Naive B cell (primary cell): Measurements from ENCODE around the gene ATP6V0D1. TPM values are rescaled to one million over a fixed set of nuclear protein-coding genes. Genes with fewer than 3 reads are reported as not detected.
A peak's percentile ranks its signal among the peaks of the same experiment; 100 is the strongest.
"Not testable (repeated sequence)": the region's sequence is repeated elsewhere in the genome, so short reads cannot be mapped to it uniquely, and the experiment has no call there.

Experiments used
- ATAC-seq, 2 donors: fragments of 150-1000 bp; cut with Tn5 transposase; 2 replicates each; pipeline ENCODE4 v1.10.0; 2021; ENCODE audit warnings: low read depth in 2 of 2, mild to moderate bottlenecking in 2 of 2, moderate library complexity in 2 of 2
- DNase-seq: peaks from one replicate; pipeline ENCODE4 v3.0.0; 2022
- H3K27ac Mint-ChIP-seq, 6 donors: one replicate each; pipeline ENCODE4 v1.8.0; 2020 to 2022; ENCODE audit warnings: mild to moderate bottlenecking in 6 of 6, mixed read lengths in 6 of 6, moderate library complexity in 5 of 6, inconsistent platforms in 2 of 6
- H3K27me3 Mint-ChIP-seq, 3 donors: one replicate each; pipeline ENCODE4 v1.8.0; 2021 to 2022; ENCODE audit warnings: mixed read lengths in 3 of 3, mild to moderate bottlenecking in 1 of 3
- H3K36me3 Mint-ChIP-seq, 2 donors: one replicate each; pipeline ENCODE4 v1.8.0; 2020 to 2022; ENCODE audit warnings: mixed read lengths in 2 of 2, inconsistent platforms in 1 of 2, mild to moderate bottlenecking in 1 of 2
- H3K4me1 Mint-ChIP-seq, 3 donors: one replicate each; pipeline ENCODE4 v1.8.0; 2020 to 2022; ENCODE audit warnings: mixed read lengths in 3 of 3, inconsistent platforms in 1 of 3, mild to moderate bottlenecking in 1 of 3, moderate library complexity in 1 of 3
- H3K4me3 Mint-ChIP-seq, 8 donors: one replicate each; pipeline ENCODE4 v1.8.0; 2020 to 2022; ENCODE audit warnings: mild to moderate bottlenecking in 8 of 8, mixed read lengths in 8 of 8, moderate library complexity in 8 of 8, inconsistent platforms in 2 of 8
- H3K9me3 Mint-ChIP-seq, 7 donors: one replicate each; pipeline ENCODE4 v1.8.0; 2020 to 2022; ENCODE audit warnings: mixed read lengths in 7 of 7, mild to moderate bottlenecking in 5 of 7, inconsistent platforms in 2 of 7, moderate library complexity in 1 of 7
- polyA plus RNA-seq, 6 donors: library from polyadenylated mRNA; unstranded; fragments of 300-500 nt; fragmentation: Illumina TruSeq; gene quantifications; one replicate each; pipeline ENCODE4 v1.2.3, GENCODE V29; 2021; ENCODE audit warnings: low read depth in 6 of 6

The ATP6V0D1 gene
- polyA plus RNA-seq, 6 donors from 2014 or later = 136 to 255 (median 157) TPM

DNA sequence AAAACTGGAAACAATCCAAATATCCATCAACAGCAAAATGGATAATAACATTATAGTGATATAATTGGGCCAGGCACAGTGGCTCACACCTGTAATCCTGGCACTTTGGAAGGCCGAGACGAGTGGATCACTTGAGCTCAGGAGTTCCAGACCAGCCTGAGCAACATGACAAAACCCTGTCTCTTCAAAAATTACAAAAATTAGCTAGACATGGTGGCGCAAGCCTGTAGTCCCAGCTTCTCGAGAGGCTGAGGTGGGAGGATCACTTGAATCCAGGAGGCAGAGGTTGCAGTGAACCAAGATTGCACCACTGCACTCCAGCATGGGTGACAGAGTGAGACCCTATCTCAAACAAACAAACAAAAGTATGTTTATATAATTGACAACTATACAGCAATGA, 6.6 kb upstream of the ATP6V0D1 start:
- not testable (repeated sequence) for DNase-seq, H3K27me3 Mint-ChIP-seq, H3K9me3 Mint-ChIP-seq, H3K36me3 Mint-ChIP-seq, ATAC-seq
- Mint-ChIP-seq H3K4me3 (peak overlapping the region in 2 of 8 donors; percentile 8 to 82), H3K4me1 (peaks cover 60 to 87% (median 76%) of the 10 kb centered on the region in 3 donors), H3K27ac (peak overlapping the region in 4 of 6 donors; percentile 23 to 97 (median 68))

- ATAC-seq (no peak), DNase-seq (no peak)
- H3K9me3 Mint-ChIP-seq = no peaks in the 10 kb centered on the region
- no peaks in the 10 kb centered on the region for H3K27me3 Mint-ChIP-seq
- peak overlapping the region in 4 of 8 donors; percentile 20 to 75 (median 52) for H3K4me3 Mint-ChIP-seq
- H3K27ac Mint-ChIP-seq = peak overlapping the region in 4 of 6 donors; percentile 12 to 97 (median 78)
- peaks cover 0 to 7% of the 10 kb centered on the region in 2 donors for H3K36me3 Mint-ChIP-seq
- H3K4me1 Mint-ChIP-seq = peaks cover 64 to 89% (median 77%) of the 10 kb centered on the region in 3 donors
Observed at GRCh38 chr16:67486805-67487204, 5.8 kb upstream of the ATP6V0D1 start.

DNA sequence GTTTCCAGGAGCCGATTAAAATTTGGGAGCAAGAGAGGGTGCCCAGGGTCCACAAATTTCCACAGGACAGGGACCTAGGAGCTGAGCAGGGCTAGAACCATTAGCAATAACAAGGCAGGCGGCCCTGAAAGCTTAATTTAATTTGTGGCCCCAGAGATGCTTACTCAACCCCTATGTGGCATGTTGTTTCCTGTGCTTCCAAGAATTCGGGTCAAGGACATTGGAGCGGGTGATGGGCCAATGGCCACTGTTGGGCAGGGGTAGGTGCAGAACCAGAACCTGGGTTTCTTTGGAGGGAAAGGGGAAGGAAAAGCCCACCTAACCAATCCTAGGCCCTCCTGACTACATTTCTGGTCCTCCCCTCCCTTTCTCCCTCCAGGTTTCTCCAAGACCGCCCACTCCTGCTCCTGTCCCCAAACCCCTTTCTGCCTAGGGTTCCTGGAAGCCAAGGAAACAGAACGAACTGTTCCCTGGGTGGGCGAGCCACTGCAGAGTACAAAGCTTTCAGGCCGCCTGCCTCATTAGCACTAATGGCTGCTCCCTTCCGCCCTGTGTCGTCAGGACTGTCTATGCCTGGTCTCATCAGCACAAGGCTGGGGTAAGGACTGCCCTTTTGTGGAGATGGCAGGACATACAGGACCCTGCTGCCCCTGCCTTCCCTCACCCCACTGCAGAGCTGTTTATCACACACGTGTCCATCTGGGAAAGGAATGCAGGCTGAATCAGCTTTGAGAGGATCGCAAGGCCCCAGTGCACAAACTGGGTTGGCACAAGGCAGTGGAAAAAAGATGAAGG, 3.0 kb upstream of the ATP6V0D1 start:
- no peak for ATAC-seq
- Mint-ChIP-seq H3K27me3 (no peaks in the 10 kb centered on the region), H3K9me3 (no peaks in the 10 kb centered on the region), H3K4me1 (peaks cover 42 to 82% (median 61%) of the 10 kb centered on the region in 3 donors), H3K27ac (peak overlapping the region in 4 of 6 donors; percentile 26 to 86 (median 44)), H3K36me3 (peaks cover 0 to 7% of the 10 kb centered on the region in 2 donors), H3K4me3 (peak overlapping the region in 7 of 8 donors; percentile 37 to 100 (median 62))
- no peak for DNase-seq

DNA sequence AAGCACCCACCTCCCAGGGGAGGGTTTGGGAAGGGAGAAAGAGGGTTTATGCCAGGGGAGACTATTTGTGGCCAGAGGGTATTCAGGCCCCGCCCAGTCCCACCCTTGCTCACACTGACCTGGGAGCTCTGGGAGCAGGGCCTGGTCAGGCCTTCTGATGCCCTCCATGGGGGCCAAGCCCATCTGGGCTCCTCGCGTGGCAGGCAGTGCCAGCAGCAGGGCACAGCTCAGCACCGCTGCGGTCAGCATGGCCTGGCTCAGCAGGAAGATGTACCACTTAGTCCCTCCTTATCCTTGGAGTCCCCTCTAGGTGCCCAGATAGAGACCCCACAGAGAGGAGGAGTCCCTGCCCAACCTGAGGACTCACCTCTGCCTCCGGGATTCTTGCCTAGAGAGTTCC, 2.2 kb upstream of the ATP6V0D1 start, which contains the start of gene AGRP:
Gene AGRP (minus strand): TSS at position 398 of the 400 bp plus-strand sequence. CDS start 149 bp downstream, at position 249.
- H3K4me1 Mint-ChIP-seq = peaks cover 45 to 81% (median 61%) of the 10 kb centered on the region in 3 donors
- no peaks in the 10 kb centered on the region for H3K27me3 Mint-ChIP-seq
- H3K4me3 Mint-ChIP-seq = peak within 1 kb of the TSS; percentile 97 to 100 (median 100)
- H3K9me3 Mint-ChIP-seq = no peaks in the 10 kb centered on the region
- DNase-seq (no peak), ATAC-seq (no peak)
- H3K36me3 Mint-ChIP-seq = peaks cover 0 to 7% of the 10 kb centered on the region in 2 donors
- peak within 1 kb of the TSS; percentile 27 to 100 (median 86) for H3K27ac Mint-ChIP-seq

GRCh38 chr16:67482233-67482924, 1.4 kb upstream of the ATP6V0D1 start:
- ATAC-seq = no peak
- Mint-ChIP-seq H3K9me3 (no peaks in the 10 kb centered on the region), H3K4me3 (peak overlapping the region; percentile 97 to 100 (median 100)), H3K36me3 (peaks cover 0 to 7% of the 10 kb centered on the region in 2 donors), H3K27ac (peak overlapping the region; percentile 85 to 100 (median 100)), H3K4me1 (peaks cover 46 to 81% (median 63%) of the 10 kb centered on the region in 3 donors), H3K27me3 (no peaks in the 10 kb centered on the region)
- no peak for DNase-seq

DNA sequence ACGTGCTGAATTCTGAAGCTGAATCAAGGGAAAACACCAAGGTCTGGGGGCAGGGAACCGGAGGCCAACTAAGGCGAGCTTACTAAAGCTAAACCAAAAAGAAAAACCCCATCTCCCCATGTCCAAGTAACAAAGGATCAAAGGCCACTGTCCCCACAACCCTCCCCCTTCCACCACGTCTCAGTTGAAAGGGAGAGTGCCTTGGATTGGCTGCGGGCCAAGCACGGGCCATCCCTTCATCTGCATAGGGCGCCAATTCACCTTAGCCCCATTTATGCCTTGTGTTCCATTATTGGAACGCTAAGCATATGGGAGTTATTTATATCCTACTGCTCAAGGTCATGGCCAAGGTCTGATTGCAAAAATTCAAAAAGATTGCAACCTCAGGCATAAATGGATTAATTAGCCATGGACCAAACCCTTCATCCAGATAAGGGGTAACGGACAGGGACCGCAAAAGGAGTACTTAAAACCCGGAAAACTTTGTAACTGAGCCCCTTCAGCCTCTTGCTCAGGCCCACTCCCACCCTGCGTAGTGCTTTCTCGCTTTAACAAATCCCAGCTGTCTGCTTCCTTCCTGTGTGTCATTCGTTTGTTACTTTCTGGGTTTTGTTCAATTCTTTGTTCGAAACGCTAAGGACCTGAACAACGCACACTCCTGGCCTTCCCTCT, 740 bp upstream of the ATP6V0D1 start:
- DNase-seq (no peak), ATAC-seq (no peak)
- H3K27me3 Mint-ChIP-seq = no peaks in the 10 kb centered on the region
- H3K27ac Mint-ChIP-seq = peak overlapping the region; percentile 99 to 100 (median 100)
- peaks cover 41 to 81% (median 61%) of the 10 kb centered on the region in 3 donors for H3K4me1 Mint-ChIP-seq
- H3K9me3 Mint-ChIP-seq = no peaks in the 10 kb centered on the region
- peaks cover 0 to 7% of the 10 kb centered on the region in 2 donors for H3K36me3 Mint-ChIP-seq
- H3K4me3 Mint-ChIP-seq = peak overlapping the region; percentile 97 to 100 (median 100)

DNA sequence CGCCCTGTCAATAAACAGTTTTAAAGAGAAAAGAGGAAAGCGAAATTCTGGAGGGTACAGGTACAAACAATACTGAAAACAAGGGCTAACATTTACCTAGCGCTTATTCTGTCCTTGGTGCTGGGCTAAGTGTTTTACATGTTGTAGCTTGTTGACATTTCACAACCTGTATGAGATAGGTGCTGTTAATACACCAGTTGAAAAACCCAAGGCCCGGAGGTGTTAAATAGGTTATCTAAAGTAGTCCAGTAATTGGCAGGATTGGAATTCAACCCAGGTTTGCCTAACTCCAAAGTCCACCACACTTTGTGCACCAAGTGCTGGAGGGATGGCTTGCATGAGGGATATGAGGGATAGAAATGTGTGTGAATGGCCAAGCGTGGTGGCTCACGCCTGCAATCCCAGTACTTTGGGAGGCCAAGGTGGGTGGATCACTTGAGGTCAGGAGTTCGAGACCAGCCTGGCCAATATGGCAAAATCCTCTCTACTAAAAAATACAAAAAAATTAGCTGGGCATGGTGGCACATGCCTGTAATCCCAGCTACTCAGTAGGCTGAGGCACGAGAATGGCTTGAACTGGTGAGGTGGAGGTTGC, 2.9 kb downstream of the ATP6V0D1 start:
- ATAC-seq = no peak
- H3K36me3 Mint-ChIP-seq = peaks cover 6 to 13% of the 10 kb centered on the region in 2 donors
- H3K9me3 Mint-ChIP-seq = no peaks in the 10 kb centered on the region
- H3K27me3 Mint-ChIP-seq = no peaks in the 10 kb centered on the region
- H3K27ac Mint-ChIP-seq = peak overlapping the region; percentile 15 to 99 (median 59)
- DNase-seq = no peak
- peaks cover 43 to 90% (median 59%) of the 10 kb centered on the region in 3 donors for H3K4me1 Mint-ChIP-seq
- H3K4me3 Mint-ChIP-seq = peak overlapping the region in 7 of 8 donors; percentile 47 to 98 (median 83)

GRCh38 chr16:67474551-67475455, 6.2 kb downstream of the ATP6V0D1 start:
- peaks cover 54 to 92% (median 63%) of the 10 kb centered on the region in 3 donors for H3K4me1 Mint-ChIP-seq
- ATAC-seq = no peak
- DNase-seq = no peak
- H3K4me3 Mint-ChIP-seq = peak overlapping the region in 1 of 8 donors; percentile 48
- no peaks in the 10 kb centered on the region for H3K27me3 Mint-ChIP-seq
- H3K36me3 Mint-ChIP-seq = peaks cover 6 to 19% of the 10 kb centered on the region in 2 donors
- H3K27ac Mint-ChIP-seq = peak overlapping the region in 4 of 6 donors; percentile 0 to 50 (median 16)
- H3K9me3 Mint-ChIP-seq = no peaks in the 10 kb centered on the region

- H3K27me3 Mint-ChIP-seq = no peaks in the 10 kb centered on the region
- H3K9me3 Mint-ChIP-seq = no peaks in the 10 kb centered on the region
- H3K4me3 Mint-ChIP-seq = no peak overlapping the region
Observed at GRCh38 chr16:67471758-67472384, 9.1 kb downstream of the ATP6V0D1 start.

DNA sequence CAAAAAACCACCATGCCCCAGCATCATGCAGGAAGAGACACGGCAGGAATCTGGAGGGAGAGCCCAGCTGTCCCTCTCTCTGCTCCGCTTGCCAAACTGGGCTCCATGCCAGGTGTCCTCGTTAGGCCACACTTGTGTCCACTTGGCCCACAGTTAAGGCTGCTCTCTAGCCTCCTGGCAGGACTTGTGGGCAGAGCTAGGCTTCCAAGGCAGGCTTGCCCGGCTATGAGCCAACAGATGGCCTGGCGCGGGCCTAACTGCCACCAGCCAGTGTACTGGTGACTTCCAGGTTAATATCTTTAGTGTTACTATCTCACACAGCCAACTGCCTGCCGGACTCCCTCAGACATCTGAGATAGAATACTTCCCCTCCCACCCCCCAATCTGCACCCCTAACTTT, 10.6 kb downstream of the ATP6V0D1 start:
- H3K27me3 Mint-ChIP-seq = no peaks in the 10 kb centered on the region
- H3K4me3 Mint-ChIP-seq = no peak overlapping the region
- ATAC-seq (no peak), DNase-seq (no peak)
- peaks cover 67 to 91% (median 80%) of the 10 kb centered on the region in 3 donors for H3K4me1 Mint-ChIP-seq
- H3K27ac Mint-ChIP-seq = peak overlapping the region in 2 of 6 donors; percentile 10 to 56
- H3K36me3 Mint-ChIP-seq = peaks cover 6 to 18% of the 10 kb centered on the region in 2 donors
- H3K9me3 Mint-ChIP-seq = no peaks in the 10 kb centered on the region

More at GRCh38 chr16:67471758-67472384, 9.1 kb downstream of the ATP6V0D1 start:
- Mint-ChIP-seq H3K4me1 (peaks cover 55 to 91% (median 67%) of the 10 kb centered on the region in 3 donors), H3K27ac (peak overlapping the region in 4 of 6 donors; percentile 37 to 94 (median 70)), H3K36me3 (peaks cover 6 to 19% of the 10 kb centered on the region in 2 donors)
- DNase-seq (no peak), ATAC-seq (no peak)

DNA sequence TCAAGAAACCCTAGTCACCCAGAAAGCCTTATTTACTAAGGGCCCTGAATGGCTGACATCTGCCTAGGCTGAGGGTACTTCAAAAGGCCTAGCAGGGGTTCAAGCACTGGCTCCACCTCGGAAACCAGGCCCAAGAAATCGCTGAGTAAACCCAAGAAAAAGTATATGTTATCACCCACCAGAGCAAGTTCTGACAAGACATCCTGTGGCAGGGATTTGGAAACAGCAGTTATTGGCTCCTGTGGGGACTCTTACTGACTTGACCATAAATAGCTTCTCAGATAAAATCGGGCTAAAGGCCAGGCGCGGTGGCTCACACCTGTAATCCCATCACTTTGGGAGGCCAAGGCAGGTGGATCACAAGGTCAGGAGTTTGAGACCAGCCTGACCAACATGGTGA, 12.2 kb downstream of the ATP6V0D1 start:
- Mint-ChIP-seq H3K4me1 (peaks cover 52 to 87% (median 80%) of the 10 kb centered on the region in 3 donors), H3K36me3 (peaks cover 0 to 8% of the 10 kb centered on the region in 2 donors), H3K27ac (peak overlapping the region in 1 of 6 donors; percentile 31), H3K9me3 (no peaks in the 10 kb centered on the region), H3K27me3 (no peaks in the 10 kb centered on the region), H3K4me3 (no peak overlapping the region)
- DNase-seq (no peak), ATAC-seq (no peak)
